Esophagus (tissue), 2 donors: Measurements from ENCODE around the gene EVL. TPM values are rescaled to one million over a fixed set of nuclear protein-coding genes. Genes with fewer than 3 reads are reported as not detected.

Experiments
- H3K27ac ChIP-seq, 2 donors: one replicate each; pipeline ENCODE4 v1.5.1; 2013; ENCODE audit warnings: low read depth in 2 of 2, mild to moderate bottlenecking in 2 of 2, inconsistent platforms in 1 of 2, low read length in 1 of 2, moderate library complexity in 1 of 2
- H3K27me3 ChIP-seq, 2 donors: one replicate each; pipeline ENCODE4 v1.6.1; 2013; ENCODE audit warnings: low read length in 2 of 2, control low read depth in 1 of 2, mild to moderate bottlenecking in 1 of 2; ENCODE audit not compliant: insufficient read depth in 2 of 2, control insufficient read depth in 1 of 2
- H3K36me3 ChIP-seq, 2 donors: one replicate each; pipeline ENCODE4 v1.6.1; 2013; ENCODE audit warnings: low read length in 1 of 2; ENCODE audit not compliant: control insufficient read depth in 2 of 2, insufficient read depth in 2 of 2
- H3K4me1 ChIP-seq, 2 donors: one replicate each; pipeline ENCODE4 v1.6.1; 2013; ENCODE audit warnings: low read length in 1 of 2; ENCODE audit not compliant: control insufficient read depth in 2 of 2, insufficient read depth in 2 of 2
- H3K4me3 ChIP-seq, 2 donors: one replicate each; pipeline ENCODE4 v1.5.1; 2013; ENCODE audit warnings: low read length in 2 of 2, mild to moderate bottlenecking in 2 of 2, low read depth in 1 of 2, moderate library complexity in 1 of 2
- H3K9me3 ChIP-seq, 2 donors: one replicate each; pipeline ENCODE4 v1.6.1; 2013; ENCODE audit warnings: mild to moderate bottlenecking in 2 of 2, low read depth in 1 of 2, low read length in 1 of 2, moderate library complexity in 1 of 2; ENCODE audit not compliant: control insufficient read depth in 2 of 2, insufficient read depth in 1 of 2
- WGBS, 2 donors: extraction: QIAGEN DNeasy Blood & Tissue Kit; methylation state at CpG; one replicate each; pipeline ENCODE4 v1.1.7; 2013; 5-methylcytosine and 5-hydroxymethylcytosine counted together
- polyA plus RNA-seq, 2 donors: library from polyadenylated mRNA; stranded (reverse); fragments of 200-250 nt; gene quantifications; one replicate each; pipeline ENCODE4 v1.2.3, GENCODE V29; 2013
- donor health status: healthy with polysubstance abuse.
- donor health status: Bipolar disorder and iron deficiency.

The EVL gene
- polyA plus RNA-seq, 2 donors: 25.3 to 41.9 TPM

GRCh38 chr14:100037353-100037752, 27.9 kb upstream of the EVL start:
- no peaks in the 10 kb centered on the region for H3K36me3 ChIP-seq

GRCh38 chr14:100038065-100038464, 27.2 kb upstream of the EVL start:
- Histone ChIP-seq H3K27me3 (no peaks in the 10 kb centered on the region), H3K27ac (no peak overlapping the region), H3K4me3 (no peak overlapping the region), H3K36me3 (no peaks in the 10 kb centered on the region), H3K9me3 (no peaks in the 10 kb centered on the region), H3K4me1 (peaks cover 0 to 2% of the 10 kb centered on the region in 2 donors)
- 82 to 84% methylated on average over 5 of the region's 5 CpGs for WGBS, 2 donors

More at GRCh38 chr14:100037353-100037752, 27.9 kb upstream of the EVL start:
- 62 to 64% methylated on average over 2 of the region's 2 CpGs for WGBS, 2 donors
- Histone ChIP-seq H3K27me3 (no peaks in the 10 kb centered on the region), H3K27ac (no peak overlapping the region), H3K9me3 (no peaks in the 10 kb centered on the region), H3K4me3 (no peak overlapping the region), H3K4me1 (peaks cover 0 to 2% of the 10 kb centered on the region in 2 donors)

- Histone ChIP-seq H3K27me3 (no peaks in the 10 kb centered on the region), H3K4me1 (peaks cover 0 to 2% of the 10 kb centered on the region in 2 donors), H3K4me3 (no peak overlapping the region), H3K36me3 (no peaks in the 10 kb centered on the region), H3K9me3 (no peaks in the 10 kb centered on the region), H3K27ac (no peak overlapping the region)
- WGBS, 2 donors: 90 to 93% methylated on average over 3 of the region's 3 CpGs
Observed at GRCh38 chr14:100039903-100040302, 25.3 kb upstream of the EVL start.

GRCh38 chr14:100041271-100041670, 24.0 kb upstream of the EVL start:
- Histone ChIP-seq H3K4me1 (no peaks in the 10 kb centered on the region), H3K27me3 (no peaks in the 10 kb centered on the region), H3K27ac (no peak overlapping the region), H3K4me3 (no peak overlapping the region), H3K9me3 (no peaks in the 10 kb centered on the region), H3K36me3 (no peaks in the 10 kb centered on the region)
- 83 to 89% methylated on average over 2 of the region's 2 CpGs for WGBS, 2 donors

- no peaks in the 10 kb centered on the region for H3K9me3 ChIP-seq
- H3K4me3 ChIP-seq: no peak overlapping the region
- H3K36me3 ChIP-seq: no peaks in the 10 kb centered on the region
- no peaks in the 10 kb centered on the region for H3K27me3 ChIP-seq
- H3K27ac ChIP-seq: no peak overlapping the region
- no peaks in the 10 kb centered on the region for H3K4me1 ChIP-seq
- 89 to 90% methylated on average over 6 of the region's 6 CpGs for WGBS, 2 donors
Observed at GRCh38 chr14:100042286-100042685, 22.9 kb upstream of the EVL start.

GRCh38 chr14:100045642-100046344, 19.4 kb upstream of the EVL start:
- no peak overlapping the region for H3K27ac ChIP-seq
- 78 to 82% methylated on average over 4 of the region's 4 CpGs for WGBS, 2 donors
- H3K27me3 ChIP-seq: no peaks in the 10 kb centered on the region

GRCh38 chr14:100047600-100047999, 17.6 kb upstream of the EVL start:
- whole genome bisulfite sequencing, 2 donors: 95 to 97% methylated on average over 4 of the region's 4 CpGs
- no peak overlapping the region for H3K4me3 ChIP-seq
- no peak overlapping the region for H3K27ac ChIP-seq
- H3K36me3 ChIP-seq: no peaks in the 10 kb centered on the region
- H3K4me1 ChIP-seq: no peaks in the 10 kb centered on the region
- no peaks in the 10 kb centered on the region for H3K9me3 ChIP-seq
- H3K27me3 ChIP-seq: no peaks in the 10 kb centered on the region

More at GRCh38 chr14:100045642-100046344, 19.4 kb upstream of the EVL start:
- Histone ChIP-seq H3K4me1 (no peaks in the 10 kb centered on the region), H3K4me3 (no peak overlapping the region), H3K36me3 (no peaks in the 10 kb centered on the region), H3K9me3 (no peaks in the 10 kb centered on the region)

GRCh38 chr14:100048786-100049185, 16.4 kb upstream of the EVL start:
- H3K9me3 ChIP-seq: no peaks in the 10 kb centered on the region
- WGBS, 2 donors: 77 to 89% methylated on average over 3 of the region's 3 CpGs
- H3K27me3 ChIP-seq: no peaks in the 10 kb centered on the region
- H3K4me3 ChIP-seq: no peak overlapping the region
- H3K27ac ChIP-seq: no peak overlapping the region
- no peaks in the 10 kb centered on the region for H3K36me3 ChIP-seq
- no peaks in the 10 kb centered on the region for H3K4me1 ChIP-seq

GRCh38 chr14:100049220-100049619, 16.0 kb upstream of the EVL start:
- WGBS, 2 donors: 66 to 84% methylated on average over 2 of the region's 2 CpGs
- Histone ChIP-seq H3K9me3 (no peaks in the 10 kb centered on the region), H3K27me3 (no peaks in the 10 kb centered on the region), H3K27ac (no peak overlapping the region), H3K4me1 (no peaks in the 10 kb centered on the region), H3K4me3 (no peak overlapping the region), H3K36me3 (no peaks in the 10 kb centered on the region)

- Histone ChIP-seq H3K27me3 (no peaks in the 10 kb centered on the region), H3K36me3 (no peaks in the 10 kb centered on the region), H3K27ac (no peak overlapping the region), H3K4me3 (no peak overlapping the region), H3K4me1 (no peaks in the 10 kb centered on the region), H3K9me3 (no peaks in the 10 kb centered on the region)
- 94 to 95% methylated on average over 2 of the region's 2 CpGs for WGBS, 2 donors
Observed at GRCh38 chr14:100051103-100051502, 14.1 kb upstream of the EVL start.
